NCI-H2107 (cell line): ENCODE results near the gene SPTBN1.
"Not testable (repeated sequence)": the region's sequence is repeated elsewhere in the genome, so short reads cannot be mapped to it uniquely, and the experiment has no call there.

ENCODE experiments used
- DNase-seq: peaks from one replicate; lab custom pipeline; 2025; lab: John Stamatoyannopoulos, UW

The SPTBN1 gene

DNA sequence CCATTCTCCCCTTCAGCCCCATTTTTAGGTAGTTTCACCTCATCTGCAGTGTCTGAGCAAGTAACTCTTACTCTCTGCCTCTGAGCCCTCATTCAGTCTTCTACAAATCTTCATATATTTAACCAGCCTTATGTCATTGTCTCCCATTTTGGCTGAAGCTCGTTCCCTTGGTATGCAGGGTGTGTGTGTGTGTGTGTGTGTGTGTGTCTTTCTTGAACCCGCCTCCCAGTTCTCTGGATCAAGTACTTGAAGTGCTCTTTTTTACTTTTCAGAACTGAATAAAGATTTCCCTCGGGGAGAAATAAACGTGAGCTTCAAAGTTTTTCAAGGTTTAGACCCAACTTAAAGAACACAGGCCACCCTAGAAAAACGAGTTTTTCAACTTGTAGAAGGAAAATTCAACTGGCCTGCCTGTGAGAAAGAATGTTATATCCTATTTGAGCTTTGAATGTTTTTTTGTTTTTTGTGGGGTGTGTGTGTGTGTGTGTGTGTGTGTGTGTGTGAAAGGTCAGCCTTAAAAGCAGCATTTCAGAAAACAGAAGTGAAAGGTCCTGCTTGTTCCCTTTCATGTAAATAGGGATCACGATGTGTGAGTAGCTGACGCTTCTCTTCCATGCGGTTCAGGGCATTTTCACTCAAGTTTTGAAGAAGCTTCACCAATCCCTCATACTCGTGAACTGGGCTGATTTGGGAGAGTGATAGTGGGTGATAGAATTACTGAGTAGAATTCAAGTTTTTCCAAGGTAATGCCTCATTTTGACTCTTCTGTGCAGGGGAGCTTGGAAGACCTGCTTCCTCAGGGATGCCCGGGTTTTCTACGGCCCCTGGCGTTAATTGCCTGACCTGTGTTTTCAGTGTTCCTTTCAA is 216.7 kb downstream of the SPTBN1 start:
- no peak for DNase-seq

GRCh38 chr2:54673501-54673998 is 217.4 kb downstream of the SPTBN1 start:
- DNase-seq: no peak

DNA sequence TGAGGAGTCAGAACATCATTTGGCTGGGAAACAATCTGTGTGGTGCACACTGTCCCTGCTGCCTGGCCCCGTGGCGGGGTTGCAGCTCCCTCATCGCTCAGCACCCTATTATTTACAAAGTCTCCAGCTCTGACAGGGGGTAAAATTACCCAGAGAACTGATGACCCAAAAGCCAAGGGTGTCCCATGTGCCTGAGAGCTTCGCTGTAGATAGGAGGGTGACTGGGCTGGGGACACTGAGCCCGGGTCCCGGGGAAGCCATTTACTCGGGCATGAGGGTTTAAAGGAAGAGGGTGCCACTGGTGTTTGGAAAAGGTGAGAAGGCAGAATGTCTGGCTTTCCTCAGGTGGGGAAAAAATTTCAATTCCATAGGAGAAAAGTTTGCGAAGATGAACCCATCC is 219.2 kb downstream of the SPTBN1 start:
- DNase-seq: no peak

GRCh38 chr2:54675738-54676137 is 219.6 kb downstream of the SPTBN1 start:
- DNase-seq: no peak

- DNase-seq: no peak
These were observed 220.5 kb downstream of the SPTBN1 start for GRCh38 chr2:54676656-54677055.

DNA sequence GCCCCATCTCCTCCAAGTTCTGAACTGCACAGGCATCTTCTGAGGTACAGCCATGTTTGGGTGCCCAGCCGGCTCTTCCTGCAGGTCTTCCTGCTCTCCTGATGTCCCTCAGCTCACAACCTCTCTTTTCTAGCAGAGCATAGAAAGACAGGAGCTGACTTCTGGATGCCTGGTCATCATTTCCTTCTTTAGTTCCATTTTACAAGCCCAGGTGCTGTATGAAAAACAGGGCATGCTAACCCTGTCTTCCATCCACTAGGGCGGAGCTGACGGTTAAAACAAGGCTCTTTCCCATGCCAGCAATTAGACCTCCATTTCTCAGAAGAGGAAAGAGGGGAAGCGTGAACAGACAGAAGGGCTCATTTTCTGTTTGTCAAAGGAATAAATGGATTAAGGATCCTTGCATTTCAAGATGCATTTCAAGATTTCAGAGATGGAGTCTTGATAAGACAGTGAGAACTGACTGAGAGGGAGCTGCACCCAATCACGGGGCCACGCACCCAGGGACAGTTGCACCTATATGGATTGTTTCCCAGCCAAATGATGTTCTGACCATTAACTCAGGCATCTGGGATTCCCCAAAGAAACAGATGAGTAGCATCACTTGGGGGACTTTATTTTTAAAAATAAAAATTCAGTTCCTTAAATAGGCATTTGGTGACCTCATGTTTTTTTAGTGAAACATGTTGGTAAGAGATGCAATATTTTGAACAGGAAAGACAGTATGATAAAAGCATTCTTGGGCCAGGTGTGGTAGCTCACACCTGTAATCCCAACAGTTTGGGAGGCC is 221.5 kb downstream of the SPTBN1 start:
- DNase-seq: no peak

GRCh38 chr2:54678719-54679118 is 222.6 kb downstream of the SPTBN1 start:
- no peak for DNase-seq

DNA sequence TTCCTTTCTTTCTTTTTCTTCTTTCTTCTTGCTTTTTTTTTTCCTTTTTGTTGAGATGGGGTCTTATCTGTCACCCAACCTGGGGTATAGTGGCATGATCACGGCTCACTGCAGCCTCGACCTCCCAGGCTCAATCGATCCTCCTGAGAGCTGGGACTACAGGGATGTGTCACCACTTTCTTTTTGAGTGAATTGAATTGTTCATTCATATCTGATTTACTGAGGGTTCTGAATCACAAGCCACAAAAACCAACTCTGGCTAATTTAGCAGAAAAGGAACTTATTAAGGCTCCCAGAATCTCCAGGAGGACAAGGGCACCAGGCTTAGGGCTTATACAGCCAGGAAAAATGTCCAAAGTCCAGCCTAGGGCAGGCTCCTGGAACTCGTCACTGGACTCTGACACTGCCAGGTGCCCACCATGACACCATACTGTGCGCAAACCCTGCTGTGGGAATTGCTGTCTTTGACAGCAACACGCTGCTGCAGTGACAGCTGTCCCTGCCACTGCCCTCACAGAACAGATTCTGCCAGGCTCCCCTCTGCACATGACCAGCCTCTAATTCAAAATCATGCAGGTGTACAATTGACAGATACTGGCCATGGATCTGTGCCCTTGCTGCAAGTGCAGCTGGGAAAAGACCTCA is 224.4 kb downstream of the SPTBN1 start:
- no peak for DNase-seq

- DNase-seq: no peak
These were observed 225.3 kb downstream of the SPTBN1 start for GRCh38 chr2:54681416-54681815.

DNA sequence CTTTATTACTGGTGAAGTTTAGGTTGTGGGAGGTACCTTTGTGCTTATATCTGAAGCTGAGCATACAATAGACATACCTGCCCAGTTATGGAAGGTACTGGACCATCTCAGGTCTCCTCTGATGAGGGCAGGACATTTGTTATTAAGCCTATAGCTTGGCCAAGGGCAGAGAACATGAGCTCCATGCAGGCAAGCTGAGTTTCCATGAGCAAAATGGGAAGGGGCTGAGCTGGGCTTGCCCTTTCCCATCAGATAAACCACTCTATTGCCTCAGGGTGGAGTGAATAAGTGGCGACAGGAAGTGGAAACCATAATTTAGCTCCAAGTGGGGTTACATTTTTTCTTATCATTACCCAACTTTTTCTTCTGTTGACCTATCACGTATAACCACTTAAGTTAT is 227.5 kb downstream of the SPTBN1 start:
- no peak for DNase-seq

DNA sequence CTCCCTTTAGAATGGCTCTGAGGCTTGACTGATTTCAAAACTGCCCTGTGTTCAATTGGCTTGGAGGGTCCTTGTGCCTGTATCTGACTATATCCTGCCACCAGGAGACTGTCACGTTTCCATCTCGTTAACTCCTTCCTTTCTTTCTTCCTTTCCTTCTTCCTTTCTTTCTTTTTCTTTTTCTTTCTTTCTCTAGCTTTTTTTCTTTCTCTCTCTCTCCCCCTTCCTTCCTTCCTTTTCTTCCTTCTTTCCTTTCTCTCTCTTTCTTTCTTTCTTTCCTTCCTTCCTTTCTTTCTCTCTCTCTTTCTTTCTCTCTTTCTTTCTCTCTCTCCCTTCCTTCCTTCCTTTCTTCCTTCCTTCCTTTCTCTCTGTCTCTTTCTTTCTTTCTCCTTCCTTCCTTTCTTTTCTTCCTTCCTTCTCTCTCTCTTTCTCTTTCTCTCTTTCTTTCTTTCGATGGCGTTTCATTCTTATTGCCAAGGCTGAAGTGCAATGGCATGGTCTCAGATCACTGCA is 229.2 kb downstream of the SPTBN1 start:
- DNase-seq: no peak

- no peak for DNase-seq
These were observed 231.5 kb downstream of the SPTBN1 start for GRCh38 chr2:54687595-54688152.

DNA sequence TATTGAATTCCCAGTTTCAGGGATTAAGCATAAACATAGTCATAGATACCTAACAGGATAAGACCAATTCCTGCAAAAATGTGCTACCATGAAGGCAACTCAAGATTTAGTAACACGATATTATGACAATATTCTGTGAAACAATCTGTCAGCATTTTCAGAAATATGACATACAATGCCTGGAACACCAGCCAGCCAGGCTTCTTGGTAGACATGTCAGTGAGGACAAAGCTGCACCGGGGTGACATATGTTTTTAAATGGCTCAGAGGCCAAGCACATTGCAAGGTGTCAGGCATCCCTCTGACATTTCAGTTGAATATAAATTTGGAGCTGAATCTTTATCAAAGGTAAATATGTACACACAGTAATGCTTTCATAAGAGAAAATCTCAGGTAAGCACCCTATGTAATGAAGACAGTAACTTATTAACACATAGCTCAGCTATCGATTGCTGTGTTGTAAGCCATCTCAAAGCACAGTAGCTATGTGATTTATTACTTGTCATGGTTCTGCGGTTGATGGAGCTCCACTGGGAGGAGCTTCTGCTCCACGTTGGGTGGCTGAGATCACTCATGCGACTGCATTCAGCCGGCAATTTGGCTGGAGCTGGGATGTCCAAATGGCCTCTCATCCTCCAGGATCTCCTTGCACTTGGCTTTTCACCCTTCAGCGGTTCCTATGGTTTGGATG is 235.5 kb downstream of the SPTBN1 start:
- no peak for DNase-seq

GRCh38 chr2:54692556-54692955 is 236.4 kb downstream of the SPTBN1 start:
- DNase-seq: no peak

DNA sequence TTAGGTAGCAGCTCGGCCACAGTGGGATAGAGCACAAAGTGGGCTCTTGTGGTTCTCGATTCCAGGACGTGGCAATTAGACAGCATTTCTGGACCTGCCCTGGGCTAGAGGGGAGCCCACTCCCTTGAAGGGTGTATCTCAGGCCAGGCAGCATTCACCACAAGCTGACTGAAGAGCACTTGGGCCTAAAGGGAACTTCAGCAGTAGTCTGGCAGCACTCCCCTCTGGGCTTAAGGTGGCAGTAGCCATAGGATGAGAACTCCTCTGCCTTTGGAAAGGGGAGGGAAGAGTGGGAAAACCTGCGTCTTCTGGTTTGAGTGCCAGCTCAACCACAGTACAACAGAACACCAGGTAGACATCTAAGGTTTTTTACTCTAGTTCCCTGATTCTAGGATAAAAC is 239.3 kb downstream of the SPTBN1 start:
- DNase-seq: no peak

GRCh38 chr2:54697934-54698333 is 241.8 kb downstream of the SPTBN1 start:
- DNase-seq: no peak

DNA sequence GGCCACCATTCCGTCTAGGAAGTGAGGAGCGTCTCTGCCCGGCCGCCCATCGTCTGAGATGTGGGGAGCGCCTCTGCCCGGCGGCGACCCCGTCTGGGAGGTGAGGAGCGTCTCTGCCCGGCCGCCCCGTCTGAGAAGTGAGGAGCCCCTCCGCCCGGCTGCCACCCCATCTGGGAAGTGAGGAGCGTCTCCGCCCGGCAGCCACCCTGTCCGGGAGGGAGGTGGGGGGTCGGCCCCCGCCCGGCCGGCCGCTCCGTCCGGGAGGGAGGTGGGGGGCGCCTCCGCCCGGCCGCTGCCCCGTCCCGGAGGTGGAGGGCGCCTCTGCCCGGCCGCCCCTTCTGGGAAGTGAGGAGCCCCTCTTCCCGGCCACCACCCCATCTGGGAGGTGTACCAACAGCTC is 242.8 kb downstream of the SPTBN1 start:
- not testable (repeated sequence) for DNase-seq

DNA sequence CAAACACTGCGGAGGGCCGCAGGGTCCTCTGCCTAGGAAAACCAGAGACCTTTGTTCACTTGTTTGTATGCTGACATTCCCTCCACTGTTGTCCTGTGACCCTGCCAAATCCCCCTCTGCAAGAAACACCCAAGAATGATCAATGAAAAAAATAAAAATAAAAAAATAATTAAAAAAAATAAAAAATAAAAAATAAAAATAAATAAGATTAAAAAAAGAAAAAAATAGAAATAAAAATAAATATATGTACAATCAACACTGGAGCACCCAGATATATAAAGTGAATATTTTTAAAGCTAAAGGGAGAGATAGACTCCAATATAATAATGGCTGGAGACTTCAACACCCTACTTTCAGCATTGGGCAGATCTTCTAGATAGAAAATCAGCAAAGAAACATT is 243.5 kb downstream of the SPTBN1 start:
- DNase-seq: no peak

DNA sequence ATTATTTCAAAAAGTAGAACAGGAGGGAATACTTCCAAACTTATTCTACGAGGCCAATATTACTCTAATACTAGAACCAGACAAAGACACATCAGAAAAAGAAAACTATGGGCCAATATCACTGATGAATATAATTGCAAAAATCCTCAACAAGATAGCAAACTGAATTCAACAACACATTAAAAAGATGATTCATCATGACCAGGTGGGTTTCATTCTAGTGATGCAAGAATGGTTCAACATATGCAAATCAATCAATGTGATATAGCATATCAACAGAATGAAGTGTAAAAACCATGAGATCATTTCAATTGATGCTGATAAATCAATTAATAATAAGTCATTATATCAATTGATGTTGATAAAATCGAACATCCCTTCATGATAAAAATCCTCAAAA is 244.9 kb downstream of the SPTBN1 start:
- no peak for DNase-seq

GRCh38 chr2:54704238-54704637 is 248.1 kb downstream of the SPTBN1 start:
- no peak for DNase-seq
